ENCODE results near the gene ATIC. TPM values are rescaled to one million over a fixed set of nuclear protein-coding genes. Genes with fewer than 3 reads are reported as not detected.

ATIC gene
- total RNA-seq = 10 to 100 TPM; 53.0 to 62.1 TPM
- polyA plus RNA-seq (ENCODE audit: insufficient read depth, low read depth, low replicate concordance) = 64.6 TPM
- long read RNA-seq, donor 1, transcript ATIC-205 (15 exons, 2,275 nt) = minor isoform, 5 of 34 reads
- long read RNA-seq, donor 1, transcript ATIC-201 (16 exons, 2,213 nt) = major isoform, 20 of 34 reads
- long read RNA-seq, donor 1, partial matches to known transcripts = 8 of 34 reads
- long read RNA-seq, donor 1, other reads (novel, unspliced or antisense) = 0 of 34 reads
- long read RNA-seq, donor 2, transcript ATIC-201 (16 exons, 2,213 nt) = major isoform, 8 of 11 reads
- long read RNA-seq, donor 2, partial matches to known transcripts = 0 of 11 reads
- long read RNA-seq, donor 2, other reads (novel, unspliced or antisense) = 0 of 11 reads

DNA sequence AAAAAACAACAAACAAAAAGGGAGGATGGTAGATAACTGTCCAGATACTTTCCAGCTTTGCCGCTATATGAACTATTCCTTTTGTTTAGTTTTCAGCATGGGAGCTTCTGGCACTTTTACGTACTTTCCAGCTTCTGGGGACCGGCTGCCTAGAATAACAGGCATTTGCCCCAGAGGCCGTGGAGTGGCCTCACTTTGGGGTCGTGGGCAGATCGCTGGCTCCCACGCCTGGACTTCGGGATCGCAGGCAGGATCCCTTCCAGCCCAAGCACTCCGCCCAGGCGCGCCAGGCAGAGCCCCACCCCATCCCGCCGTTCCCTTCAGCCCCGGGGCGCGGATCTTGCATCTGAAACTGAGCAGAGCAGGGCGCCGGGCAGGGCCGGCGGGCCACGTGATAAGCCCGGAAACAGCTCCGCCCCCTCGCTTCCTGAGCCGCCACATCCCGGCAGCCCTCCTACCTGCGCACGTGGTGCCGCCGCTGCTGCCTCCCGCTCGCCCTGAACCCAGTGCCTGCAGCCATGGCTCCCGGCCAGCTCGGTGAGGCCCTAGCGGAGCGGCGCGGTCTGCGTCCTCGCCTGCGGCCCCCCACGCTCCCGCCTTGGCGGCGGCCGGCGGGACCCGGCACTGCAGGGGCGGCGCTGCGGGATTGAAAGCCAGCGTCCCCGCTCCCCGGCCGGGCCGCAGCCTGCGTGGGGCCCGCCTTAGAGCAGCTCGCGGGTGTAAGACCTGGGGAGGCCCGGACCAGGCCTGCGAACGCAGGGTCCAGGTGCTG is at the start of gene ATIC:
TSS of gene ATIC (plus strand) at position 435 of the 772 bp plus-strand sequence. CDS start at position 519, 84 bp downstream.
- Histone ChIP-seq H3K4me3 (peak within 1 kb of the TSS; percentile 73), H3K4me1 (peaks cover 6% of the 10 kb centered on the region), H3K27ac (peak within 1 kb of the TSS; percentile 69 to 84), H3K9me3 (no peaks in the 10 kb centered on the region), H3K36me3 (ENCODE audit: low read depth, missing control alignments) (no peaks in the 10 kb centered on the region), H3K27me3 (no peaks in the 10 kb centered on the region)
- intact Hi-C loops (cut with DNase I; ENCODE audit: low total_unique reads) = no loop called here
- WGBS, 2 donors = 0 to 1% methylated on average over 23 to 63 of the region's 64 CpGs
- TF ChIP-seq, protein P1, sequence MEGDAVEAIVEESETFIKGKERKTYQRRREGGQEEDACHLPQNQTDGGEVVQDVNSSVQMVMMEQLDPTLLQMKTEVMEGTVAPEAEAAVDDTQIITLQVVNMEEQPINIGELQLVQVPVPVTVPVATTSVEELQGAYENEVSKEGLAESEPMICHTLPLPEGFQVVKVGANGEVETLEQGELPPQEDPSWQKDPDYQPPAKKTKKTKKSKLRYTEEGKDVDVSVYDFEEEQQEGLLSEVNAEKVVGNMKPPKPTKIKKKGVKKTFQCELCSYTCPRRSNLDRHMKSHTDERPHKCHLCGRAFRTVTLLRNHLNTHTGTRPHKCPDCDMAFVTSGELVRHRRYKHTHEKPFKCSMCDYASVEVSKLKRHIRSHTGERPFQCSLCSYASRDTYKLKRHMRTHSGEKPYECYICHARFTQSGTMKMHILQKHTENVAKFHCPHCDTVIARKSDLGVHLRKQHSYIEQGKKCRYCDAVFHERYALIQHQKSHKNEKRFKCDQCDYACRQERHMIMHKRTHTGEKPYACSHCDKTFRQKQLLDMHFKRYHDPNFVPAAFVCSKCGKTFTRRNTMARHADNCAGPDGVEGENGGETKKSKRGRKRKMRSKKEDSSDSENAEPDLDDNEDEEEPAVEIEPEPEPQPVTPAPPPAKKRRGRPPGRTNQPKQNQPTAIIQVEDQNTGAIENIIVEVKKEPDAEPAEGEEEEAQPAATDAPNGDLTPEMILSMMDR (IDR thresholded peaks at IDR 0.05) = no peak
- no peak for TF ChIP-seq POLR2A (IDR thresholded peaks at IDR 0.05)
- DNase-seq = peak; percentile 98

GRCh38 chr2:215262303-215262702 is 49.6 kb upstream of the ATIC start:
- DNase-seq = no peak
- Histone ChIP-seq H3K9me3 (no peaks in the 10 kb centered on the region), H3K27ac (no peak overlapping the region), H3K27me3 (no peaks in the 10 kb centered on the region), H3K4me3 (no peak overlapping the region), H3K4me1 (no peaks in the 10 kb centered on the region), H3K36me3 (ENCODE audit: low read depth, missing control alignments) (no peaks in the 10 kb centered on the region)
- TF ChIP-seq, protein P1 (IDR thresholded peaks at IDR 0.05) = no peak
- TF ChIP-seq POLR2A (IDR thresholded peaks at IDR 0.05) = no peak
- WGBS, 2 donors = 94 to 100% methylated on average over 1 of the region's 1 CpG
- intact Hi-C loops (cut with DNase I; ENCODE audit: low total_unique reads) = no loop called here

- TF ChIP-seq, protein P1 (IDR thresholded peaks at IDR 0.05) = no peak
- no peak for TF ChIP-seq POLR2A (IDR thresholded peaks at IDR 0.05)
- DNase-seq = no peak
- H3K4me3 ChIP-seq = no peak overlapping the region
- no peaks in the 10 kb centered on the region for H3K9me3 ChIP-seq
- no peaks in the 10 kb centered on the region for H3K4me1 ChIP-seq
- no peaks in the 10 kb centered on the region for H3K36me3 ChIP-seq (ENCODE audit: low read depth, missing control alignments)
- H3K27me3 ChIP-seq = no peaks in the 10 kb centered on the region
- WGBS, 2 donors = 76 to 81% methylated on average over 4 of the region's 4 CpGs
- no peak overlapping the region for H3K27ac ChIP-seq
- intact Hi-C loops (cut with DNase I; ENCODE audit: low total_unique reads) = no loop called here
These were observed 49.0 kb upstream of the ATIC start for GRCh38 chr2:215262741-215263362.

GRCh38 chr2:215264374-215264773 is 47.5 kb upstream of the ATIC start:
- H3K4me3 ChIP-seq = no peak overlapping the region
- no peaks in the 10 kb centered on the region for H3K4me1 ChIP-seq
- no peaks in the 10 kb centered on the region for H3K36me3 ChIP-seq (ENCODE audit: low read depth, missing control alignments)
- no peaks in the 10 kb centered on the region for H3K27me3 ChIP-seq
- DNase-seq = no peak
- H3K27ac ChIP-seq = no peak overlapping the region
- TF ChIP-seq, protein P1 (IDR thresholded peaks at IDR 0.05) = no peak
- no peaks in the 10 kb centered on the region for H3K9me3 ChIP-seq
- 95 to 98% methylated on average over 4 of the region's 4 CpGs for WGBS, 2 donors
- intact Hi-C loops (cut with DNase I; ENCODE audit: low total_unique reads) = no loop called here
